Lower leg skin (tissue), 4 donors: Measurements from ENCODE around the gene TFRC. TPM values are rescaled to one million over a fixed set of nuclear protein-coding genes. Genes with fewer than 3 reads are reported as not detected.

Experiments
- DNase-seq, 2 donors: peaks; one replicate each; pipeline ENCODE4 v3.0.0-alpha.2; 2019; ENCODE audit warnings: low spot score in 2 of 2
- H3K4me3 ChIP-seq: fragments of 200-600 bp; sonication (generic); 2 replicates; pipeline ENCODE4 v1.5.1; 2017; ENCODE audit warnings: mild to moderate bottlenecking, low read depth; ENCODE audit not compliant: poor library complexity, severe bottlenecking
- CTCF ChIP-seq, 3 donors: fragments of 450-650 bp; IDR thresholded peaks; one replicate each; pipeline ENCODE4 v1.5.1; 2016; ENCODE audit warnings: antibody characterized with exemption in 3 of 3, mild to moderate bottlenecking in 3 of 3, moderate library complexity in 2 of 3
- POLR2A ChIP-seq, 2 donors: fragments of 450-650 bp; IDR thresholded peaks; one replicate each; pipeline ENCODE4 v1.6.1; 2016 to 2017; ENCODE audit warnings: antibody characterized with exemption in 2 of 2, mild to moderate bottlenecking in 1 of 2, moderate library complexity in 1 of 2
- WGBS, 2 donors: methylation state at CpG; one replicate each; pipeline ENCODE4 v1.1.5; 2018; 5-methylcytosine and 5-hydroxymethylcytosine counted together
- intact Hi-C: fragments of 100-400 bp; cut with DNase I; formaldehyde crosslinking; loops from one replicate; pipeline ENCODE4 v1.15.0; 2023; ENCODE audit warnings: low total_unique reads
- total RNA-seq, 4 donors: library from RNA; depleted of rRNA; stranded (reverse); fragments of >200 nt; gene quantifications; one replicate each; pipeline ENCODE4 v1.1.0, GENCODE V29; 2016

Gene TFRC
- total RNA-seq, 4 donors from 2014 or later: 48.3 to 73.5 (median 59.6) TPM

- intact Hi-C loops: no loop called here
- no peak overlapping the region for H3K4me3 ChIP-seq
- DNase-seq: no peak
- 75 to 78% methylated on average over 8 of the region's 8 CpGs for WGBS, 2 donors
- TF ChIP-seq POLR2A (IDR thresholded peaks at IDR 0.05) (no peak), CTCF (IDR thresholded peaks at IDR 0.05) (no peak)
Measured at GRCh38 chr3:195999896-196000295, 82.0 kb downstream of the TFRC start.

Other genes with a start within 250 kb of the TFRC start
- gene TNK2, start 173.5 kb downstream of the TFRC start, total RNA-seq: 100 to 1,000 TPM in 1 of 4 donors, 10 to 100 TPM in 3; 42.3 to 105 (median 53.1) TPM
- not detected for gene ZDHHC19, start 129.3 kb upstream of the TFRC start, total RNA-seq
- gene SLC51A, start 134.4 kb upstream of the TFRC start, total RNA-seq: not detected
- 100 to 1,000 TPM in 3 of 4 donors, 10 to 100 TPM in 1; 96.2 to 144 (median 110) TPM for gene PCYT1A, start 205.6 kb upstream of the TFRC start, total RNA-seq
- gene DYNLT2B, start 236.2 kb upstream of the TFRC start, total RNA-seq: 1 to 10 TPM; 7.6 to 9.1 (median 8.4) TPM